GM18517 (cell line): ENCODE data around the gene BSND.

Source experiments
- ATAC-seq: cut with Tn5 transposase; IDR thresholded peaks from one replicate; pipeline ENCODE4 v1.9.1; 2021; ENCODE audit warnings: mild to moderate bottlenecking, moderate library complexity; ENCODE audit not compliant: unreplicated experiment

BSND gene

GRCh38 chr1:55059302-55060132 lies 60.8 kb downstream of the BSND start:
- ATAC-seq, result no peak

GRCh38 chr1:55060133-55060999 lies 61.6 kb downstream of the BSND start:
- ATAC-seq, result no peak

- no peak for ATAC-seq
Observed at GRCh38 chr1:55061000-55061705, 62.4 kb downstream of the BSND start.
